Glutamatergic neuron (in vitro differentiated cells): ENCODE results near the gene UBAC2. TPM values are rescaled to one million over a fixed set of nuclear protein-coding genes. Genes with fewer than 3 reads are reported as not detected.

ENCODE experiments used
- DNase-seq: peaks from one replicate; pipeline ENCODE4 v3.0.0; 2022
- H3K27ac Mint-ChIP-seq: one replicate; pipeline ENCODE4 v1.8.0; 2020; ENCODE audit warnings: mild to moderate bottlenecking, mixed read lengths, inconsistent platforms; ENCODE audit not compliant: unreplicated experiment
- H3K27me3 Mint-ChIP-seq: one replicate; pipeline ENCODE4 v1.8.0; 2020; ENCODE audit warnings: mild to moderate bottlenecking, moderate library complexity, mixed read lengths, inconsistent platforms; ENCODE audit not compliant: unreplicated experiment
- H3K36me3 Mint-ChIP-seq: one replicate; pipeline ENCODE4 v1.8.0; 2020; ENCODE audit warnings: mild to moderate bottlenecking, mixed read lengths, inconsistent platforms; ENCODE audit not compliant: unreplicated experiment
- H3K4me1 Mint-ChIP-seq: one replicate; pipeline ENCODE4 v1.8.0; 2020; ENCODE audit warnings: mild to moderate bottlenecking, low read depth, mixed read lengths, inconsistent platforms; ENCODE audit not compliant: unreplicated experiment
- H3K4me3 Mint-ChIP-seq: one replicate; pipeline ENCODE4 v1.8.0; 2020; ENCODE audit warnings: mild to moderate bottlenecking, mixed read lengths, inconsistent platforms; ENCODE audit not compliant: unreplicated experiment
- H3K9me3 Mint-ChIP-seq: one replicate; pipeline ENCODE4 v1.8.0; 2020; ENCODE audit warnings: mild to moderate bottlenecking, moderate library complexity, mixed read lengths, inconsistent platforms; ENCODE audit not compliant: unreplicated experiment
- long read RNA-seq: library from polyadenylated mRNA; unstranded; transcript quantifications from one replicate; pipeline ENCODE4 v2.0.0, GENCODE V29; 2020; ENCODE audit not compliant: unreplicated experiment
- total RNA-seq: library from RNA; stranded (reverse); fragmentation: NEBNext Ultra II Directional; extraction: Animal tissue kit (Norgen Biotek cat#: 25700); gene quantifications from one replicate; pipeline ENCODE4 v1.2.1, GENCODE V29; 2021; ENCODE audit not compliant: unreplicated experiment
- TF ChIP-seq, protein P1 (sequence below): fragments of 200-600 bp; sonication (generic); IDR thresholded peaks from one replicate; pipeline ENCODE4 v1.5.0; 2021; ENCODE audit not compliant: partially characterized antibody, unreplicated experiment

Gene UBAC2
- 33.3 TPM for total RNA-seq
- long read RNA-seq, transcript UBAC2-203 (9 exons, 1,375 nt), result major isoform, 20 of 27 reads
- long read RNA-seq, partial matches to known transcripts, result 0 of 27 reads
- long read RNA-seq, other reads (novel, unspliced or antisense), result 6 of 27 reads

DNA sequence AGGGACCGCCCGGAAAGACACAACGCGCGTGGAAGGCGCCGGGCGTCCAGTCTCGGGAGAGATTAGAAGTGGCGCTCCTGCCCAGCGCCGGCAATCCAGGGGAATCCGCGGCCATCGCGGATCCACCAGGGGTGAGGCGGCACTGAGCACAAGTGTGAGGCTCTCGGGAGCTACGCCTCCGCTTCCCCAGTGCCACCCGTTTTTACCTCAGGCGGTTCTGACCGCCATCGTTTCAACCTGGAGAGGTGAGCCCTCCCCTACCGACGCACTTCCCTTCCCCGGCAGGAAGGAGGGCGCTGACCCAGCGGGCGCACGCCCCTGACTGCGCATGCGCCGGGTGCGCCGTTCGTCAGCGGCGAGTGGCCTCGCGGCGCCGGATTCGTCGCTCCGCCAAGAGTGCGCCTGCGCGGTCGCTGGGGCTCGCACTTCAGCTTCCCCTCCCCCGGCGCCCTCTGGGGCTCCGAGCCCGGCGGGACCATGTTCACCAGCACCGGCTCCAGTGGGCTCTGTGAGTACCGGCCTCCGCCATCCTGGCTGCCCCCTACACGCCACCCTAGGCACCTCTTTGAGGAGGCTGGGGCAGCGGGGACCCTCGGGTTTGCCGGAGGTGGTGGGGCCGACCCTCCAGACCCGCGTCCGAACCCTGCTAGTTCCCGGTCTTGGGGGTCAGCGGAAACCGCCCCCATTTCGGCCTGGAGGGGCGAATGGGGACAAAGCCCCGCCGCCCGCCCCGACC, at the start of gene UBAC2:
UBAC2 (plus strand) TSS at position 423 of the 736 bp plus-strand sequence; CDS start at position 478, 55 bp downstream.
- peaks cover 19% of the 10 kb centered on the region for H3K4me1 Mint-ChIP-seq
- TF ChIP-seq, protein P1, sequence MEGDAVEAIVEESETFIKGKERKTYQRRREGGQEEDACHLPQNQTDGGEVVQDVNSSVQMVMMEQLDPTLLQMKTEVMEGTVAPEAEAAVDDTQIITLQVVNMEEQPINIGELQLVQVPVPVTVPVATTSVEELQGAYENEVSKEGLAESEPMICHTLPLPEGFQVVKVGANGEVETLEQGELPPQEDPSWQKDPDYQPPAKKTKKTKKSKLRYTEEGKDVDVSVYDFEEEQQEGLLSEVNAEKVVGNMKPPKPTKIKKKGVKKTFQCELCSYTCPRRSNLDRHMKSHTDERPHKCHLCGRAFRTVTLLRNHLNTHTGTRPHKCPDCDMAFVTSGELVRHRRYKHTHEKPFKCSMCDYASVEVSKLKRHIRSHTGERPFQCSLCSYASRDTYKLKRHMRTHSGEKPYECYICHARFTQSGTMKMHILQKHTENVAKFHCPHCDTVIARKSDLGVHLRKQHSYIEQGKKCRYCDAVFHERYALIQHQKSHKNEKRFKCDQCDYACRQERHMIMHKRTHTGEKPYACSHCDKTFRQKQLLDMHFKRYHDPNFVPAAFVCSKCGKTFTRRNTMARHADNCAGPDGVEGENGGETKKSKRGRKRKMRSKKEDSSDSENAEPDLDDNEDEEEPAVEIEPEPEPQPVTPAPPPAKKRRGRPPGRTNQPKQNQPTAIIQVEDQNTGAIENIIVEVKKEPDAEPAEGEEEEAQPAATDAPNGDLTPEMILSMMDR, result no peak
- no peaks in the 10 kb centered on the region for H3K36me3 Mint-ChIP-seq
- H3K27ac Mint-ChIP-seq, result peak within 1 kb of the TSS; percentile 84
- peak within 1 kb of the TSS; percentile 91 for H3K4me3 Mint-ChIP-seq
- peaks cover 3% of the 10 kb centered on the region for H3K9me3 Mint-ChIP-seq
- peaks cover 2% of the 10 kb centered on the region for H3K27me3 Mint-ChIP-seq
- peak; percentile 97 for DNase-seq

DNA sequence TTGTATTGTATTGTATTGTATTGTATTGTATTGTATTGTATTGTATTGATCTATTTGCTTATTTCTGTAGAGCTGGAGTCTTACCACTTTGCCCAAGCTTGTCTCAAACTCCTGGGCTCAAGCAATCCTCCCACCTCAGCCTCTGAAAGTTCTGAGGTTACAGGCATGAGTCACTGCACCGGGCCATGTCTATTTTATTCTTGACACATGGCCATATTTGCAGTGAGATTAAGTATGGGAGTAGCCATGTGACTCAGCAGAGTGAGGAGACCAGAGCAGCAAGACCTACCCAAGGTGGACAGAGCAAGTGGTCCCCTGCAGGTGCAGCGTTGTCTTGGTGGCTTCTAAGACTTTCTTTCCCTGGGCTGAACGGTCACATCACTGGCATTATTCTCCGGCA, 49.1 kb upstream of the UBAC2 start:
- Mint-ChIP-seq H3K27me3 (no peaks in the 10 kb centered on the region), H3K4me3 (no peak overlapping the region), H3K9me3 (no peaks in the 10 kb centered on the region), H3K36me3 (no peaks in the 10 kb centered on the region), H3K4me1 (peaks cover 7% of the 10 kb centered on the region), H3K27ac (no peak overlapping the region)
- TF ChIP-seq, protein P1, result no peak
- no peak for DNase-seq

GRCh38 chr13:99153219-99153618, 47.4 kb upstream of the UBAC2 start:
- Mint-ChIP-seq H3K4me1 (peaks cover 7% of the 10 kb centered on the region), H3K4me3 (no peak overlapping the region), H3K36me3 (no peaks in the 10 kb centered on the region), H3K27ac (no peak overlapping the region), H3K9me3 (peaks cover 1% of the 10 kb centered on the region), H3K27me3 (no peaks in the 10 kb centered on the region)
- TF ChIP-seq, protein P1, result no peak
- DNase-seq, result no peak

- Mint-ChIP-seq H3K27ac (no peak overlapping the region), H3K27me3 (no peaks in the 10 kb centered on the region), H3K9me3 (peaks cover 1% of the 10 kb centered on the region), H3K4me1 (peaks cover 10% of the 10 kb centered on the region), H3K4me3 (no peak overlapping the region), H3K36me3 (no peaks in the 10 kb centered on the region)
- DNase-seq, result no peak
- TF ChIP-seq, protein P1, result no peak
Observed at GRCh38 chr13:99154064-99154463, 46.6 kb upstream of the UBAC2 start.

DNA sequence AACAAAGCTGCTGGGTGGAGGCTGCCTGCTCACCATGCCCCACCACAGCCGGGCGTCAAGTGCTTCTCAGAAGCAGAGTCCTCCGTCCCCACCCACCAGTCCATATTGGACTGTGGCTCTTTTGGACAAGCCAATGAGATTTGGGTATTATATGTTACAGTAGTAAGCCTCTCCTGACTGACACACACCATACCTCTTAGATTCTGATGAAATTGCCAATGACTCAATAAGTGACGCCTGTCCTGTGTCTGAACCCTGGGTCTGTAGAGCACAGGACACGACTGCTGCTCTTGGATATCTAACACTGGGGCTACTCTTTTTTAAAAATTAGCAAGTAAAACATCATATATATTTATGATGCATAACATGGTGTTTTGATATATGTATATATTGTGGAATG, 44.8 kb upstream of the UBAC2 start:
- H3K4me3 Mint-ChIP-seq, result no peak overlapping the region
- no peak for DNase-seq
- TF ChIP-seq, protein P1, result no peak
- H3K27me3 Mint-ChIP-seq, result no peaks in the 10 kb centered on the region
- H3K4me1 Mint-ChIP-seq, result peaks cover 11% of the 10 kb centered on the region
- peaks cover 1% of the 10 kb centered on the region for H3K9me3 Mint-ChIP-seq
- H3K36me3 Mint-ChIP-seq, result no peaks in the 10 kb centered on the region
- H3K27ac Mint-ChIP-seq, result no peak overlapping the region
